ENCODE measurements around the gene DMWD.
"Not testable (repeated sequence)": the region's sequence is repeated elsewhere in the genome, so short reads cannot be mapped to it uniquely, and the experiment has no call there.

Gene DMWD

DNA sequence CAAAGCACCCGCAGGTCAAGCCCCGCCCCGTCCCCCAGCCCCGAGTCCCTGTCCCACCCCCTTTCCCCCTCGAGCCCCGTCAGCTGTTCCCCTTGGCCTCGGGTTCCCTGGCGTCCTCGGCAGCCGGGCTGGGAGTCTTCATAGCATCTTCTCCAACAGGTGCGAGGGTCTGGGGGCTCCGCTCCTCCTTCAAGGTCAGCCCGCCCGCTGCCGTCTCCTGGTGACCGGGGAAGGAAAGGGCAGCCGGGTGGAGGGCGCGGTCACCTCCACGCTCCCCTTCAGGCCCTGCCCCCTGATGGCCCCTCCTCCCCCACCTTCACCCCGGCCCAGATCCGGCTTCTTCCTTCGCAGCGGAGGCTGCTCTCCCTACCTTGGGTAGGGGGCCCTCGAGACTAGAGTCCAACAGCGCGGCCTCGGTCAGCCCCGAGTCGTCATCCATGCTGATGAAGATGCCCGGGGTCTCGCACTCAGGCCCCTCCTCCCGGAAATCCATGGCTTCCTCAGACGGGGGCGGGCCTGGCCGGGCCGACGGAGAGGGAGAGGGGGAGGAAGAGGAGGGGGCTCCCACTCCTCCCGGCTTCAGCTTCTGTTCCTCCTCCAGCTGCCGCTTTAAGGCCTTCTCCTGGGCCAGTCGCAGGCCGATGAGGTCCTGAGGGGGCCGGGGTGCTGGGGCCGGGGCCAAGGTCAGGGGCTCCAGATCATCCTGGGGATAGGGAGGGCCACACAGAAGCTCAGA is 23.0 kb upstream of the DMWD start:
- no peak for DNase-seq

DNA sequence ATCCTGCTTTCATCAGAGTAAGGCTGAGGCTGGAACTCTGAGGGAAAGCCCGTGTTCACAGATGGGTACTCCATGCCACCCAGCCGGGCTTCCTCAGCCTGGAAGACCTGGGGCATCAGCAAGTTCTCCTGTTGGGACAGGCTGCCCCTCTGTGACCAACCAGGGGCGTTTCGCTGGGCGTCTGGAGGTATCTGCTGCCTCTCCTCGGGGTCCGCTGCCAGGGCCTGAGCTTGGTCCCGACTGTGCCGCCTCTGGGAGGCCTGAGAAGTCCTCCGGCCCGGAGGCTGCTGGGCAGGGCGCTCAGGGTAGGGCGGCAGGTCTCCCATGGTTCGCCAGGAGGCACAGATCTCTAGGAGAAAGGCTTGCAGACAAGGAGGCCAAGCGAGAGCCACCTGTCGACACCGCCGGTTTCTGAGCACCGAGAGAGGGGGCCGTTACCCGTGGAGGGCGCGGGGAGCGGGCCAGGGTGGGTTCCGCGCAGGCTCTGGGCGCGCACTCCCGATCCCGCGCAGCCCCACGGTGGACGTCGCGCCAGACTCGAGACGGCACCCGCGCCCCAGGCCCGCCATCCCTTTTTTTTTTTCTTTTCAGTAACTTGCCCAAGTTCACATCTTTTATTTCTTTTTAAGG is 22.3 kb upstream of the DMWD start, which contains the start of gene RSPH6A:
RSPH6A (minus strand) TSS at position 458 of the 630 bp plus-strand sequence; CDS start at position 326, 132 bp downstream.
- no peak for DNase-seq

DNA sequence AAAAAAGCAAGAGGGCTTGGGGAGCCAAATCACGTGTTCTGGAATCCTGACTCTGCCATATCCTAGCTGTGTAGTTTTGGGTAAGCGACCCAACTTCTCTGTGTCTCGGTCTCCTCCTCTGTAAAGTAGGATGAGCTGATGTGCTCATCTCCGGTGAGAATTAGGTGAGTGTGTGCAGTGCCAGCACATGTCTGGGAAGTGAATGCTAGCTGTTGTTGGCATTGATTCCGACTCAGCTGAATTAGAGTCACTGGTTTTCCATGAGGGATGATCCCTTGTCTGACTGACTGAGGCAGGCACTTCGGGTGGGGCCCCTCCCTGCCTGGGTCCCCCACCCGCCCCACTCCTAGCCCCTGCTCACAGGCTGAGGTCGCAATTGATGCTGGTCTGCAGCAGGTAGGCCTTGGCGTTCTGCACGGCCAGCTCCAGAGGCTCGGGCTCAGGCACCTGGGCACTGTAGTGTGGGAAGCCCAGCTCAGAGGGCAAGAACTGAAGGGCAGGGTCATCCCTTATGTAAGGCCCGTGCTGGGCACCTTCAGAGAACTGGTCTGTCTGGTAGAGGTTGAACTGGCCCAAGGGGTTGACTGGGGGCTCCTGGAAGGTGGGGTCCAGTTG is 21.6 kb upstream of the DMWD start:
- no peak for DNase-seq

DNA sequence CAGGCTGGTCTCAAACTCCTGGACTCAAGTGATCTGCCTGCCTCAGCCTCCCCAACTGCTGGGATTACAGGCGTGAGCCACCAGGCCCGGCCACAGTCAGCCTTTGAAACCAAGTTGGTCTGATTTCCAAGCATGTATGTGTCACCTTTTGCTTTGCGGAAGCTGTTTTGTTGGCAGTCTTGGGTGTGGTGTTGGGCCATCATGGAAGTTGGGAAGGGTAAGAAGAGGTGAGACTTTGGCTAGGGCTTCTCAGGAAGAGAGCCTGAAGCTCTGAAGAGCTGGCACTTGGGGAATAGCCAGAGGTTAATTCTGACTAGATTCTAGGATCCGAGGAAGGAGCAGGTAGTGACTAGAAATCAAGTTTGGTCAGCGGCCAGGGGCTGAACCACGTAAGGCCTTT is 19.7 kb upstream of the DMWD start:
- DNase-seq, result no peak

DNA sequence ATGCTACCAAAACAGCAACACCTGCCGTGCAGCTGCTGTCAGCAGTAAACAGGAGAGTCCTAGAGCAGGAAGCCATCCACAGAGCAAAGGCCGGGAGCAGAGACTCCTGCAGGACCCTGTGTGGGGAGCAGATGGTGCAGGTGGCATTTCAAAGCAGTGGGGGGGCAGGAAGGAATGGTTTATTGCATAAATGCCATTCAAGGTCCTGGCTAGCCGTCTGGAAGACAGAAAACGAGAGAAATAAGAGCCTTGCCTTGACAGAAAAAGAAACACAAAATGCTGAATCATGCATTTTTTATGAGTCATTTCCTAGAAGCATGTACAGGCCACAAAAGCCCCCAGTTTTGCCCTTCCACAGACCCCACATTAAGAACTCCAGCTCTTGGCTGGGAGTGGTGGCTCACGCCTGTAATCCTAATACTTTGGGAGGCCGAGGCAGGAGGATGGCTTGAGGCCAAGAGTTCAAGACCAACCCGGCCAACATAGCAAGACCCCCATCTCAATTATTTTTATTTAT is 17.1 kb upstream of the DMWD start:
- no peak for DNase-seq

DNA sequence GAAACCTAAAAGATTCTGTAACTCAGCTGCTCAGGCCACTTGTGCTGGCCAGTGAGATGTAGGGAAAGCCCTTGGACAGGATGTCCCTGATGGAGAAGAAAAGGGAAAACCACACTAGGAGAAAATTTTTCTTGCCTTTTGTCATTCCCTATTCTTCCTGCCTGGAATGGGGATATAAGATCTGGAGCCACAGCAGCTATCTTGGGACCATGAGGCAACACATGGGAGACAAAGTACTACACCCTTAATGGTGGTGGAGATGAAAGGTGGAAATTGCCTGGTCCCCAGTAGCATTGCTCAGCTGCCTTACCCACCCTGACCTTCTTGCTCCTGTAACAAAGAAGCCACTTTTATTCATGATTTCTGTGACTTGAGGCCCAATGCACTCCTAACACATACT is 13.1 kb upstream of the DMWD start:
- no peak for DNase-seq

DNA sequence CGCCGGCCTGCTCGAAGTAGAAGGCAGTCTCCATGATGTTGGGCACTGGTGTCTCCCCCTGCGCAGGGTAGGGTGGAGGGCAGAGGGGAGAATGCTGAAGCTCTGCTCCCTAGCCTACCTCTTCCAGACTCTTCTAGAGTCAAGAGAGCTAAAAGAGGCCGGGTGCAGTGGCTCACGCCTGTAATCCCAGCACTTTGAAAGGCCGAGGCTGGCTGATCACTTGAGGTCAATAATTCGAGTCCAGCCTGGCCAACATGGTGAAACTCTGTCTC is 12.2 kb upstream of the DMWD start:
- DNase-seq, result no peak

DNA sequence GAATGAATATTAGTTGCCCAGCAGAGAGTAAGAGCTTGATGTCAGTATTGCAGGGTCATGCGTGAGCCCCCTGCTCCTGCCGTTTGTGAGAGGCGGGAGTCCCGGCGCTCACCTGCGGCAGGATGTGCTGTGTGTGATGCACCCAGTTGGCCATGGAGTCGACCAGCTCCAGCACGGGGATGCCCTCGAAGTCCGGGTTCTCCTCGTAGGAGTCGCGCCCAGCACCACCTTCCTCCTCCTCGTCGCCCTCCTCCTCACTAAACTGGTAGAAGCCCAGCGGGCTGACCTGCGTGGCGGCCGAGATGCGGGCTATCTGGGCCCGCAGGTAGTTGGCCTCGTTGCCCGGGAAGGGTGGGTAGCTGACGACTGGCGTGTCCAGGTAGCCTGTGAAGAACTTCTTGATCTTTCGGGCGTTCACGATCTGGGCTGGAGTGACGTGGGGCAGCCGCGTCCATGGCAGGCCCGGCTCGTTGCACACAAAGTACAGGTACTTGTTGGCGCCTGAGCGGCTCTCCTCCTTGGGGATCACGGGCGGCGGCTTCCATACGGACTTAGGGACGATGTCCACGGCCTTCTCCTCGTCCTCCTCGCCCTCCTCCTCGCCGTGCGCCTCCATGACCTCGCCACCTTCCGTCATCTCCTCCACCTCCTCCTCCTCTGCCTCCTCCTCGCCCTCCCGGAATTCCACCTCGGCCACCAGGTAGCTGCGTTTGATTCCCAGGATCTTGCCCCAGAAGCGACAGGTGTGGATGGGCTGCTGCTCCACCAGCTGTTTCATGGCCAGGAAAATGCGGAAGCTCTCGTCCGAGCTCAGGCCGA is 11.7 kb upstream of the DMWD start:
- DNase-seq, result no peak

DNA sequence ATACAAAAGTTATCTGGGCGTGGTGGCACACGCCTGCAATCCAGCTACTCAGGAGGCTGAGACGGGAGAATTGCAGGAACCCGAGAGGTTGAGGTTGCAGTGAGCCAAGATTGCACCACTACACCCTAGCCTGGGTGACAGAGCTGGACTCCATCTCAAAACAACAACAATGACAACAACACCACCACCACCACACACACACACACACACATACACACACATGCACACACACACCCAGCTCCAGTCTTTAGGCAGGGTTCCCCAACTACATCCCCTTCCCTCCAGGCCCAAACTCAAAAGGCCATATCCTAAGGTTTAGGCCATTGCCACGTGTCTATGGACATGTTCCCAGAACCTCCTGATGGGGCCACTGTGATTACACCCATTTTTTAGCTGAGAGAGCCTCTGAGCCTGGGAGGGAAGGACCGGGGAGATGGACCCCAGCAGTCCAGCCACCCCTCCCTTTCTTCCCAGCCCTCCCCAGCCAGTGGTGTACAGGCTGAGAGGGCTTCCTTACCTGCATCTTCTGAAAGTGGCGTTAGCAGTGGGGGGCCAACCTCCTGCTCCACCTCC is 9.0 kb upstream of the DMWD start:
- DNase-seq, result no peak

DNA sequence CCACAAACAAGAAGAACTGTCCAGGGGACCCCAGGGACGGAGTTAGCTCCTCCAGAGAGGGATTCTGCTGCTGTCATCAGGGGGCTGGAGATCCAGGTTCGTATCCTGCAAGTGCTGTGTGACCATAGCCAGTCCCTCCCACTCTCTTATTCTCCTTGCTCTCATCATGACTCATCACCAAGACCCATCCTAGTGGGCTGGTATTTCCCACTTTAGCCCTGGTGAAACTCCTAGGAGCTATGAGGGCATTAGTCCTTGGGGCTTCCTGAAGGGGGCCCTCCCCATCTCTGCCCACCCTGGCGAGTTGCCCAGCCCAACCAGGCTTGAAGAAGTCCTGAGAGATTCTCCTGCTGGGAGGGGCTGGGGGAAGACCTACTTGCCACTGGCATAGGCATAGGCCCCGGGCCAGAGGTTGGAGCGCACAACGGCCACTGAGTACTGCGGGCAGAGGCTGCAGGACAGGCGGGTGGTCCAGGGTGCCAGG is 7.5 kb upstream of the DMWD start:
- DNase-seq, result no peak

DNA sequence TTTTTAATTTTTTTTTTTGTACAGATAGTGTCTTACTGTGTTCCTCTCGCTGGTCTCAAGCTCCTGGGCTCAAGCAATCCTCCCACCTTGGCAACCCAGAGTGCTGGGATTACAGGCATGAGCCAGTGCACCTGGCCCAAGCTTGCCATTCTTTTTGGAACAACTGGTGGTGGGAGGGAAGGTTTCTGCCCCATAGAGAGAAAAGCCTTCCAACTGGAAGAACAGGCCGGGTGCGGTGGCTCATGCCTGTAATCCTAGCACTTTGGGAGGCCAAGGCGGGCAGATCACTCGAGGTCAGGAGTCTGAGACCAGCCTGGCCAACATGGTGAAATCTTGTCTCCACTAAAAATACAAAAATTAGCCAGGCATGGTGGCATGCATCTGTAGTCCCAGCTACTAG is 6.9 kb upstream of the DMWD start:
- not testable (repeated sequence) for DNase-seq

DNA sequence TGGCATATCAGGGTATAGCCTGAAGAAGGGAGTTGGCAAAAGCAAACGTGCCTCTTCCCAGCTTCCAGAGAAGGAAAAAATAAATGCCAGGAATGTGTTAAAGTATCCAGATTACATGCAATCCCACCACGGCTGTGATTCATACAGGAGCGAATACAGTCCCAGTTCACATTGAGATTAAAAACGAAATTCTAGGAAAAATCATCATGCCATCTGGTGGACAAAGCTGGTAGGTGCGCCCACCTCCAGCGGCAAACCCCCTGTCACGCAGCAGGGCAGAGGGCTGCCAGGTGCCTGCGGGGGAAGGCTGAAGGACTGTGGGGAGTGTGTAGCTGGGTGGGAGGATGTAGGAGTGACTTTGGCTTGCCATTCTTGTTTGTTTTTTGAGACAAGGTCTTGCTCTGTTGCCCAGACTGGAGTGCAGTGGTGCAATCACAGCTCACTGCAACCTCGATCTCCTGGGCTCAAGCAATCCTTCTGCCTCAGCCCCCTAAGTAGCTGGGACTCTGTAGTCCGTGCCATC is 6.4 kb upstream of the DMWD start:
- peak; percentile 64 to 72 for DNase-seq

DNA sequence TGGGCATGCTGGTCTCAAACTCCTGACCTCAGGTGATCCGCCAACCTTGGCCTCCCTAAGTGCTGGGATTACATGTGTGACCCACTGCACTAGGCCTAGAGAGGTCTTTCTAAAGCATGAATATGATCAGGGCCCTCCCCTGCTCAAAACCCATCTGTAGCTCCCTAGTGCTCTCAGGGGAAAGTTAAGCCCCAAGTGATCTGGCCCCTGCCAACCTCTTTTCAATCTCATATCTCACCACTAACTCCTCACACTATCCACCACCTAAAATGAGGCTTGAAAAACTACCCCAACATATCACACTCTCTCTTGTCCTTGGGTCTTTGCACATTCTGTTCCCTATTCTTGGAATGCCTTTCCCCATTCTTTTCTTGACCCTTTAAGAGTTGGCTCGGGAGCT is 2.0 kb upstream of the DMWD start:
- no peak for DNase-seq

DNA sequence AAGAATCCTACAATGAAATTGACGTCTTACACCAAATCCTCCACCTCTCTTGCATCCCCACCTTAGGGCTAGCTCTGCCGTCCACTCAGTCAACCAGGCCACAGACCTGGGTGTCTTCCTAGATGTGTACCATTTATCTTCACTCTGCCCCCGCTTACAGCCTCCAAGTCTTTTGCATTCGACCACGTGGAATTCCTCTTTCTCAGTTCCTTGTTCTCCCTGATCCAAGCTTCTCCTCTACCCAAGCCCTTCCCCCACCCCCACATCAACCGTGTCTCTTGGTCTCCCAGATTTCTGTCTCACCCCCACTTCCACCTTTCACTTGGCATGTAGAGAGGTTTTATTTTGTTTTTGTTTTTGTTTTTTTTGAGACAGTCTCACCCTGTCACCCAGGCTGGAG is 1.2 kb upstream of the DMWD start:
- DNase-seq, result no peak

DNA sequence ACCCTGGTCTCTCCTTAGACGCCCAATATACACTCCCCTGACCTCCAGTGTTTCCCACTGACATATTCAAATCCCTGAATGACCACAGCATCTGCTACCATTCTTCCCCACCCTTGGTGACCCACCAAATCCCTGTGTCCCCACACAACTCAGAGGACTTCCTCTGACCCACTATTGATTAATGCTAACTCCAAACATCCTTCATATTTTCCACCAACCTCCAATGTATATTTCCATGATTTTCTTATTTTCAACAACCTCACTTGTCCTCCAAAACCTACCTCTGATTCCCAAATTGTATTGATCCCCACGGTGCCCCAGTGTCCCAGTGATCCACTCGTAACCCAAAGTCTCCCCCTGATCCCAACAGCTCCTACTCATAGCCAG is 526 bp upstream of the DMWD start:
- no peak for DNase-seq

DNA sequence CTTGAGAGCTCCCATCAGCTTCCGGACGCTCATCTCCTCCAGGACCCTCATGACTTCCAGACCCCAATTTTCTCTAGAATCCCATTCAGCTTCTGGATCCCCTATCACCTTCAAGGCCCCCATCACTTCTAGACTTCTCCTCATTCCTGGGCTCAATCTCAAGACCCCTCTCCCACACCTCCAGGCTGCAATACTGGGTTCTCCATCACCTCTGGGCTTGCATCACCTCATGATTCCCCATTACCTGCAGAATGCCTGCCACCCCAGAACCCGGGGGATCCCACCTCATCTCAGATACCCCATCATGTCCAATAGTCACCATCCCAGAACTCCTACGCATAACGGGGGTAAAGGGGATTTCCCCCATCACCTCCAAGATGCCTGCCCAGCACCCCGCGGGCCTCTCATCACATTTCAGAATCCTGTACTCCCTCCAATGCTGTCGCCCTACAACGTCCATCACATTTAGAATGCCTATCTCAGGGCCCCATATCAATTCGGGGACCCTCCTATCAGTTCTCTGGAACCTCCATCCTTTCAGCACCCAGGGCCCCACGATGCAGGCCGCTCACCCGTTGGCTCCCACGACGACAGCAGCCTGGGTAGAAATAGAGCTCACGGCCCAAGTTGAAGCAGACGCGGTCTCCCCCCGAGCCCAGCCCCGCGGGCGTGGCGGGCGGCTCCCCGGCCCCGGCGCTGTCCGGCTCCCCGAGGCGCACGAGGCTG is 738 bp downstream of the DMWD start:
- peak; percentile 28 to 47 for DNase-seq

DNA sequence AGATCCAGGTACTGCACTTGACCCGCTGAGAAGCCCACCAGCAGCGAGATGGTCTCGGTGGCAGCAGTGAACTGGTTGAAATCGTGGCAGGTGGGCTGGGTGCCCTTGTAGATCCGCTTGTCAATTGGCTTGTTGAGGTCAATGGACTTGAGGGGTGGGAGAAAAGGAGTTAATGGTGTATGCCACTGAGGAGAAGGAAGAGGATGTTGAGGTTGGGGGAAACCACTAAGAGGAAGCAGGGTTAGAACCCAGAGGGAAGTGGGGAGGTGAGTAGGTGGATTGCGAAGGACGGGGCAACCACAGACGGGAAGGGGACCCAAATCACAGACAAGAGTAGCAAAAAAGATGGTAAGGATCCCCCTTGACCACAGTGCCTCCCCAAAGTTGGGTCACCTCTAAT is 1.7 kb downstream of the DMWD start:
- DNase-seq, result peak in 1 of 2 experiments; percentile 33

DNA sequence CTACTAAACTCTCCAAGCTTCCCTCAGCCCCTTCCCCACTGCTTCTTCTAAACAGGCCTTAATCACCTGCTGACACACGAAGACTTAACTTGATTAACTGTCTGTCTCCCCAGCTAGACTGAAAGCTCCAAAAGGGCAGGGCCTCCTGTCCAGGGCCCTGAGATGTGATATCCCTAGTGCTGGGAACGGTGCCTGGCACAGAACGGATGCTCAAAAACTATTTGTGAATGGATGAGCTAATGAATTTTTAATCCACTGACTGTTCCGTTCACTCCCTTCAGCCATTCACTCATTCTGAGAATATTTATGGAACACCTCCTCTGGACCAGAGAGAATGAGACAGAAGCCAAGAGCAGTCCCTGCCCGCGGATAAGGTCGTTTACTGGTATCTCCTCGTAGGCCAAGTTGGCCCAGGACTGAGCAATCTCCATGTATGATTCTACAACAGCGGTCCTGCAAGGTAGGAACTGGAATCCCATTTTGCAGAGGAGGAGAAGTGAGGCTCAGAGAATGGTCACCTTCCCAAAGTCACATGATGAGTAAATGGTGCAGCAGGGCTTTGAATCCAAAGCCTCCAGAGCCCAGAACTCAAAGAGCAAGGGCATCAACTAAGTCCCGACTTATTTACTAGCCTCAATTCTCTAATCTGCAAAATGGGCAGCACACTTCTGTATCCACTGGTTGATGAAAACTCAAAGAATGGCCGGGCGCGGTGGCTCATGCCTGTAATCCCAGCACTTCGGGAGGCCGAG is 3.4 kb downstream of the DMWD start:
- DNase-seq, result no peak

DNA sequence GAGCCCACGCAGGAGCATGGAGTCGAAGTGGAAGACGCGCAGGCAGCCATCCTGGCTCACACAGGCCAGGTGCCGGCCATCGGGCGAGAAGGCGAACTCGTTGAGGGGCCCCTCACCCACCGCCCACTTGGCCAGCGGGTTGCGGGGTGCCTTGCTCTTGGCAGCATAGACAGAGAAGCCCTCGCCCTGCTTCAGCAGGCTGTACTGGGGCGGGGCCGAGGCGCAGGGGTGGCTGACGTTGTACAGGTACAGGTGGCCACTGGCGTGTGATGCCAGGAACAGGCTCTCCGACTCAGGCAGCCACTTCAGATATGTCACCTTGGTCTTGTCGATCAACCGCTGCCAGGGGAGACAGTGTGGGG is 6.1 kb downstream of the DMWD start:
- DNase-seq, result no peak

DNA sequence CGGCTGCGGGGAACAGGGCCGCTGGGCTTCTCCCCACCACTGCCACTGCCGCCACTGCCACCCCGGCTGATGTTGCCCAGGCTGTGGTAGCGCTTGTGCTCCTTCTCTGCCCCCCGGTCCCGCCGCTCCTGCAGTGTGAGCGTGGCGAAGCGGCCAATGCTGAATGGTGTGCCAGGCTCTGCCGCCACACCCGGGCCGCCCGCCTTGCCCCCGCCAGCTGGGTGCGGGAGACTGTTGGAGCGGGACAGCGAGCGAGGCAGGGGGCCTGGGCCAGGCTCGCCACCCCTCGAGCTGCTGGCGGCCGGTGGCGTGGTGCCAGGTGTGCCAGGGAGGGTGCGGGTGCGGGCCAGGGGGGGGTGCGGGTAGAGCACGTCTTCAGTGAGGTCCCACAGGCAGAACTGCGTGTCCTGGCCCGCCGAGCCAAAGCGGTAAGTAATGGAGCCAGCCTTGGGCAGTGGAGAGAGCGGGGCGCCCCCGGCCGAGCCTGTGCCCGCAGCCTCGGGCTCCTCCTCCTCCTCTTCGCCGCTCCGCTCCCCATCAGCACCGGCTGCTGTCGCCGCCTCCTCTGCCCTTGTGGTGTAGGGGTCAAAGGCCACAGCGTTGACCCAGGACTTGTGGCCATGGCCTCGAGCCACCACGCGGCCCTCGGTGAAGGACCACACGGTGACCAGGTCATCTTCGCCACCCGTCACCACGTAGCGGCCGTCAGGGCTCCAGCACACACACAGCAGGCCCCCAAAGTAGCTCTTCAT is 6.7 kb downstream of the DMWD start:
- DNase-seq, result no peak

DNA sequence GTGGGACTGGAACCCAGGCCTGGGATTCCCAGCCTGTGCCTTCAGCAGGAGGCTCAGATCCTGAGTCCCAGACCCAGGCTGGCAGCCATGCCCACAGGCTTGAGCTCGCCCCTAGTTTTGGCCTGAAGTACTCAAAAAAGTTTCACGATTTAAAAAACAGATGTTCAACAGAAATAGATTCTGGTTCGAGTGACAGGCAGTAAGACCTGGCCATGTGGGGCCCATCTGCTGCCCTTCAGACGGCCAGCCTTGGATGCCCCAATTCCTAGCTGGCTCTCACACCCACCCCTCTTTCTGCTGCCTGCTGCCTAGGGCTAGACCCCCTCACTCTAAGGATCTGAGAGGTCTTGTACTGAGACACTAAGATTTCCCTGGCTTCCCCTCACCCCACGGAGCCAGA is 7.5 kb downstream of the DMWD start:
- no peak for DNase-seq
